Jurkat, Clone E6-1 (cell line): Measurements from ENCODE around the gene CTDP1.
"Not testable (repeated sequence)": the region's sequence is repeated elsewhere in the genome, so short reads cannot be mapped to it uniquely, and the experiment has no call there.

Source experiments
- DNase-seq: peaks from one replicate; pipeline ENCODE4 v3.0.0-alpha.2; 2011; ENCODE audit warnings: low read depth, low spot score
- H3K4me3 ChIP-seq: 2 replicates; pipeline ENCODE4 v1.5.1; 2011; ENCODE audit warnings: mild to moderate bottlenecking, low read length, control low read depth, moderate library complexity

CTDP1 gene

DNA sequence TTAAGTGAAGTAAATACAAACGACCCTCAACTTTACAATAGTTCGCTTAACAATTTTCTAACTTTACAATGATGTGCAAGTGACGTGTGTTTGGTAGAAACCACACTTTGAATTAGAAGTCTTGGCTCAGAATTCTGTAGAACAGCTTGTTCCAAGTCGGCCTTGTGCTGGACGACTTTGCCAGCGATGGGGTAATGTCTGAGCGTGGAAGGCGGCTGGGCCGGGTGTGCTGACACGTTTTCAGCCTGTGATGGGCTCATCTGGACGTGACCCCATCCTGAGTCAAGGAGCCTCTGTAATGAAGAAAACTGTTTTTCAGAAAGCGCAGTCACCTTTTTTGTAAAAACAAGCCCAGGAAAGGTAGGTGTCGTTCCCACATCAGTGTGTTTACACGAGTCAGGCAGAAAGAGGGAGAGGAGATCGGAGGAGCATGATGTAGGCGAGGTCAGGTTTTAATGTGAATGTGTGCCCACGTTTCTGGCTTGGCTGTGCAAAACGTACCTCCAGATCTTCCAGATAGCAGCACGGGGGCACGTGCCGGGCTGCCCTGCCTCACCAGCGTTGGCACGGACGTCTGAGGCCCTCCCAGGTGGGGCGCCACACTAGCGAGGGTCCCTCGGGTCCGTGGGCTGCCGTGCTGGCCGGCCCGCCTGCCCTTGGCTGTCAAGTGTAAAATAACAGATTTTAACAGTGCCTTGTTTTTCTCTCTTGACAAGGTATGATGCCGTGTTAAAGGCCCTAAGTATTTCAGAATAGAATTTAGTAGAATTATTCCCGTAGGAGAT is 54.6 kb downstream of the CTDP1 start:
- no peak for DNase-seq
- no peak overlapping the region for H3K4me3 ChIP-seq

DNA sequence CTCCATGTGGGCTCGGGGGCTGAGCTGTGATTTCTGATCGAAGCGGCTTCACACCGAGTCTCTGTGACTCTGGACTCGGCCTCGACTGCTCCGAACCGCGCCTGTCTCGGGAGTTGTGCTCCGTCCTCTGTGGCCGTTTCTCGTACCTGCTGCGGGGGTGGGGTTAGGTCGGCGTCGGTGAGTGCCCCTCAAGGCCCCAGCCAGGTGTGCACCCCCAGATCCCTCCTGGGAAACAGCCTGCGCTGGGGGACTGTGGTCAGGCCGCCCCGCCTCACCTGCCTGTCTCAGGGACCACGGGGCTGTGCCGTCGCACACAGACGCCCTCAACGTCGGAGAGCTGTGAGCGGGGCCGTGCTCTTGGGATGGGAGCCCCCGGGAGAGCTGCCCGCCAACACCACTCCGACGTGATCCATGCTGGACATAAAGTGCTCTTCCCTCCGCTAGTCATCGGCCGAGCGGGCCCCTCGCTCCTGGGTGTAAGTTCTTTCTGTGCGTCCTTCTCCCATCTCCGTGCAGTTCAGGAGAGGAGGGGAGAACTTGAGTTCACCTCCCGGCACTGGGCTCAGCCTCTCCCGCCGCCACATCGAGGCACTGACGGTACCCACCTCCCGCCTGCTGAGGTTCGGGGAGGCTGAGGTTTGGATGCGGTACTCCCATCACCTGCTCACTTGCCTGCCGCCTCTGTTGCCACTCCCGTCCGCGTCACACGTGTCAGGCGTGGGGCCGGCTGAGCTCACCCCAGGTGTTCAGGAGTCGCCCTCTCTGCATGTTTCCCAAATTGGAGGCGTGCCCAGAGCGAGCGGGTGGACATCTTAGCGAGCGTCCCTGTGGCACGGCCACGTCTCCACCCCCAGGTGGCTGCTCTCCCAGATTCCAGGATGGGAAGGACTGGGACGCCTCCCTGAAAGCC is 55.7 kb downstream of the CTDP1 start:
- H3K4me3 ChIP-seq, result no peak overlapping the region
- no peak for DNase-seq

- no peak overlapping the region for H3K4me3 ChIP-seq
- DNase-seq, result no peak
Observed at GRCh38 chr18:79736230-79736629, 56.6 kb downstream of the CTDP1 start.

DNA sequence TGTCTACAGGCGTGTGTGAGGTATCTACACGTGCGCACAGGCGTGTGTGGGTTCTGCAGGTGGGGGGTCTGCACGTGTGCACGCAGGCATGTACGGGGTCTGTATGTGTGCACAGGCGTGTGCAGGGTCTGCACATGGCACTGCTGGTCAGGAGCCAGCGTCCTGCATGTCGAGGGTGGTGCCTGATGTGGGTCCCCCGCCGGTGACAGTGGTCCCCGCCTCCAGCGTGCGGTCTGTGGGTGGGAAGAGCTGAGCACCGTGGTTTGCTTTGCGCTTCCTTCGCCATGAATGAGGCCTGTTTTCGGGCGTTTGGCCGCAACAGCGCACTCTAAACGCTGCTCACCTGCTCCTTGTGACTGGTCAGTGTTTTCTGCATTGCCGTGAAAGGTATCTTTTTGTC is 57.2 kb downstream of the CTDP1 start:
- no peak for DNase-seq
- no peak overlapping the region for H3K4me3 ChIP-seq

- H3K4me3 ChIP-seq, result no peak overlapping the region
- DNase-seq, result no peak
Observed at GRCh38 chr18:79737426-79737825, 57.8 kb downstream of the CTDP1 start.

DNA sequence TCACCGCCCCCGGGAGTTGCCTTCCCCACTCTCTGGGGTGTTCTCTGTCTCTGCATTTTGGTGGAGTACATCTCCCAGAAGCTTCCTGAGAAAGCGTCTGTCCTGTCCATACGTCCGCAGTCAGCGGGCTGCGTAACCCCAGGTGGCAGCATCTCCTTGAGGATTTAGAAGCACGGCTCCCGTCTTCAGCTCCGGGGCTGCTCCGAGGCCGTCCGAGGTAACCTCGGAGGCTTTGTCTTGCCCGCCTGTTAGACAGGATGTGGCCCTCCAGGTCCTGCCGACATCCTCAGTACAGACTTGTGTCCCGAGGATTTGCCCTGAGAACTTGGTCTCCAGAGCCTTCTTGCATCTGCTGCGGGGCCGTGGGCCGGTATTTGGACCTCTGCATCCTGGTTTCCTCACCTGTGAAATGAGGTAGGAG is 58.4 kb downstream of the CTDP1 start:
- H3K4me3 ChIP-seq, result no peak overlapping the region
- DNase-seq, result no peak

DNA sequence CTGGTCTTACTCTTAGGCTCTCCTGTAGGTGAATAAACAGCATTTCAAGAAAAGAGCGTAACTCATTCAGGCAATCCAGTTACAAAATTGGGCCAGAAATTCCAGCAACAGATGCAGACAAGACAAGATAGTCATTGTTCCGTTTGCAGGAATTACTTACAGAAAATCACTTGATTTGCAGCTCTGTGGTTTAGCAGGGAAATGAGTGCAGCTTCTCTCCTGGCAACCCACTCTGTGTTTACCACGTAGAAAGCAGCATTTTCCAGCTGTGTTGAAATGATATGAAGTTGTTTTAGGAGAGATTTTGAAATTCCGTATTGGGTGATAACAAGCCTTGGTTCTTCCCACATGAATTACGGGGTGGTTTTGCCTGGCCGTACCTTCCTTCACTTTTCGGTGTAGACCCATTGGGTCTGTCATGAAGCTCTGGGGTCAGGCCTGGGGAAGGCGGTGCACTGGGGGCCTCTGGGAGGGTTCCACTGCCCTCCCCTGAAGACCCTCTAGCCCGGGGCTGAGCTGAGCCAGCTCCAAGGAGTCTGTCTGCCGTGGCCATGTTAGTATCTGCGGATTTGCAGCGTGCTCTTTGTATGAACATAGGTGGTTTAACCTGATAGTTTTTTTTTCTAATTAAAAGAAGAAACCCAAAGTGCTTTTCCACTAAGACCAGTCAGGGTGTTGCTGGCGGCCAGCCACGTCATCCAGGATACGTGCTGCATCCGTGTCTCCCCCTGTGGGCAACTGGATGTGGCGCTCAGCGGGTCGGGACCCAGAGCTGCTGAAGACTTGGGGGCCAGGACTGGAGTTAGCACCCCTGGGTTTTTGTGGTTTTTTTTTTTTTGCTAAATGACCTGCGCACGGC is 59.2 kb downstream of the CTDP1 start:
- no peak overlapping the region for H3K4me3 ChIP-seq
- no peak for DNase-seq

DNA sequence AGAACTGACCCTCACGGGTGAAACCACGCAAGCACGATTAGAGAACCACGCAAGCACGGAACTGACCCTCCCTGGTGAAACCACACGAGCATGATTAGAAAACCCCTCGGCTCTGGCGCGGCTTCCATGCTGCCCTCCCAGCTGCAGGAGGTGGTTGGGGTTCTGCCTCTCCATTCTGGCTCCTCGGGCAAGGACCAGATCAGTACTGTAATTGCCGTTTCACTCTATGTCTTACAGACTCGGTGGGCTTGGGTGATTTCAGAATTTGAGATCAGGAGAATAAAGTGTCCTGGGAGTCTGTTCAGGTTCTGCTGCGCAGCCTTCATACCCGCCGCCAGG is 59.8 kb downstream of the CTDP1 start:
- no peak for DNase-seq
- H3K4me3 ChIP-seq, result no peak overlapping the region

- DNase-seq, result not testable (repeated sequence)
Observed at GRCh38 chr18:79740047-79740446, 60.4 kb downstream of the CTDP1 start.

DNA sequence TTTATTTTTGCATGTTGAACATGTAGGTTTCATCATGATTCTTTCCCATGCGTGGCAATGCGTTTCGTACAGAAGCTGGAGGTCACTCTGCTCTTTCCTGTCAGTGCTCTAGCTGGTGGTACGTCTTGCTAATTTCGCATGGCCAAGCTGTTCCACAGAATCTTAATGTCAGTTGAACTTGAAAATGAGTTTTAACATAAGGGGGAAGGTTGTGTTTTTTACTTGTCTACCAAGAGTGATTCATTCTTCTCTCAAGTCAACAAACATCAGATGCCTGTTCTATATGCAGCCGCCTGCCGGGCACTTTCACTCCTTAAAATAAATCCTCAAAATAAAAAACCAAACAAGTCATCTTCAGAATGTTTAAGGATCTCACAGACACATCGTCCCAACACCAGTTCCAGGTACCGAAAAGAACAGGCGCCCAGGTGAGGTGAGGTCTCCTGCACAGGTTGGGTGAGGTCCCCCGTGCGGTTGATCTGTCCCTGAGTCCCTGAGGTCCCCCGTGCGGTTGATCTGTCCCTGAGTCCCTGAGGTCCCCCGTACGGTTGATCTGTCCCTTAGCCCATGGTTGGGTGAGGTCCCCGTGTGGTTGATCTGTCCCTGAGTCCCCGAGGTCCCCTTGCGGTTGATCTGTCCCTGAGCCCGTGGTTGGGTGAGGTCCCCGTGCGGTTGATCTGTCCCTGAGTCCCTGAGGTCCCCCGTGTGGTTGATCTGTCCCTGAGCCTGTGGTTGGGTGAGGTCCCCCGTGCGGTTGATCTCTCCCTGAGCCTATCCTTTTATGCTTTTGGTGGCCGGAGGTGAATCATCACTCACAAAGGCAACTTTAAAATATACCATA is 61.1 kb downstream of the CTDP1 start:
- no peak for DNase-seq
- no peak overlapping the region for H3K4me3 ChIP-seq

More at GRCh38 chr18:79740047-79740446, 60.4 kb downstream of the CTDP1 start:
- not testable (repeated sequence) for H3K4me3 ChIP-seq

- no peak for DNase-seq
- H3K4me3 ChIP-seq, result no peak overlapping the region
Observed at GRCh38 chr18:79741362-79741700, 61.7 kb downstream of the CTDP1 start.

GRCh38 chr18:79742076-79742475 is 62.5 kb downstream of the CTDP1 start:
- no peak for DNase-seq
- no peak overlapping the region for H3K4me3 ChIP-seq

DNA sequence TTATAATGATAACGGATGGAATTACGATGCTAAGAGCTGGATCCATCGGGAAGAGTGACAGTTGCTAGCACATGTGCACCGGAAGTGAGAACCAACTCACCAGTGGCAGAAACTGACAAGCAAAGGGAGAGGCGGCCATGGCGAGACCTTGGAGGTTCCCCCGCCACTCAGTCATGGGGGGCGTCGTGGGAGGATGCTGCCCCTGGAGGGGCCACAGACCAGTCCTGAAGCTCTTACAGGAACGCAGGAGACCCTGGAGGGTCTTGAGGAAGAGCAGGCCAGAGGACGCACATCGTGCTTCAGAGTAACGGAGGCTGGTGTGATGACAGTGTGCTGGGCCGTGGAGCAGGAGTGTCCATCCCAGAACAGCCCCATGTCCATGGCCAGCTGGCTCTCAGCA is 65.0 kb downstream of the CTDP1 start:
- no peak overlapping the region for H3K4me3 ChIP-seq
- DNase-seq, result no peak

- H3K4me3 ChIP-seq, result no peak overlapping the region
- DNase-seq, result no peak
Observed at GRCh38 chr18:79746730-79747129, 67.1 kb downstream of the CTDP1 start.

DNA sequence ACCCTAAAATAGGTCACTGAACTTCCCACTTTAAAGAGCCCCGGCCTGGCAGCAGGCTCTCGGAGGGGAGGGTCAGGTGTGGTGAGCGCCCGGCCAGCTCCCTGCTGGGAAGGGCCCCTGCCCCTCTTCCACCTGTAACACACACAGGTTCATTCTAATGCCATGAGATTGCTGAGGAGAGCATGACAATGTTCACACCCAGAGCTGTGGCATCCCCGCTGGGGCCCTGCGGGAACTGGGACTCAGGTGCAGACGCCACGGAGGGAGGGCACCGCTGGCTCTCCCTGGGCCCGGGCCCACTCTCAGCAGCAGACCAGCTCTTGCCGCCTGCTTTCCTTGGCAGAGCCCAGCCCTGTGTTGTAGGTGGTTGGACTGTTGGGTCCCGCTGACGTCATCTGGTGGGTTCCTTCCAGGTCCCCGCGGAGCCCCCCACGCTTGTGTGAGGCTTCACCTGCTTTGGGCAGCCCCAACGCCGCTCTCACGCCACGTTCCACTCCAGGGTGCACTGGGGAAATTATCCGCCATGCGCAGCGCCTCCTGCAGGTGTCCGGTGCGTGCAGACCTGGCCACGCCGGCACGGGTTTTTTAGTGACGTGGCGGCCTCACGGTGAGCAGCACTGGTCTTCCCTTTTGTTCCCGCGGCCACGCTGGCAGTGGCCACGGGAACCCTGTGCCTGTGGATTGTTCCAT is 67.7 kb downstream of the CTDP1 start:
- DNase-seq, result no peak
- no peak overlapping the region for H3K4me3 ChIP-seq

DNA sequence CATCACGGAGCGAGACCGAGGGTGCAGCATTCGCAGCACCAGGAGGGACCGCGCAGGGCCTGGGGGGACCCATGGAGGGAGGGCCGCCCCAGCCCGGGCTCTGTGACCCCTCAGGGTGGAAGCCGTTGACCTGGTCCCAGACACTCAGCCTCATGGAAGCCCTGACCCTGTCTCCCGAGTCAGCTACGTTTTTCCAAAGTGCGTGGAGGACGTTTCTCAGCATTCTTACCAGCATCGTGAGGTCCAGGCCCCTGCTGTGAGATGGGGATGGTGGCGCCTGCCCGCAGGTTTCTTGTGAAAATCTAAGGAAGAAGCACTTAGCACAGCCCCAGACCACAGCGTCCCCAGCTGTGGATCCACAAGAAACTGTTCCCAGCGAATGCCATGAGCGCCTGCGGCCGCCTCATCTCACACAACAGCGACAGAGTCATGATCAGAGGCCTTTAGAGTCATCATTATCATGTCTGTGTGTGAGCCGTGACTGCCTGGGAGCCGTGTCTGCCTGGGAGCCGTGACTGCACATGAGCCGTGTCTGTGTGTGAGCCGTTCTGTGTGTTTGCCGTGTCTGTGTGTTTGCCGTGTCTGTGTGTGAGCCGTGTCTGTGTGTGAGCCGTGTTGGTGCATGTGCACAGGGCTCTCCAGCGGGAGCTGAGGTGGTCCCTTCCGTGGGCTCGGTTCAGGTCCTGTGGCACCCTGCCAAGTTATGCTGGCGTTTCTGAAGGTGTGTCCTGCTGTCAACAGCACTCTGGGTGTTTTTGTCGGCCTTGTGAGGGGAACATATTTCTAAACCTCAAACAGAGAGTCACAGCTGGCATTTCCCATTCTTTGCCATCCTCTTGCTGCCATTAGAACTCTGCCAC is 68.9 kb downstream of the CTDP1 start:
- no peak overlapping the region for H3K4me3 ChIP-seq
- DNase-seq, result no peak
